Measurements from ENCODE around the gene CPNE8.

DNA sequence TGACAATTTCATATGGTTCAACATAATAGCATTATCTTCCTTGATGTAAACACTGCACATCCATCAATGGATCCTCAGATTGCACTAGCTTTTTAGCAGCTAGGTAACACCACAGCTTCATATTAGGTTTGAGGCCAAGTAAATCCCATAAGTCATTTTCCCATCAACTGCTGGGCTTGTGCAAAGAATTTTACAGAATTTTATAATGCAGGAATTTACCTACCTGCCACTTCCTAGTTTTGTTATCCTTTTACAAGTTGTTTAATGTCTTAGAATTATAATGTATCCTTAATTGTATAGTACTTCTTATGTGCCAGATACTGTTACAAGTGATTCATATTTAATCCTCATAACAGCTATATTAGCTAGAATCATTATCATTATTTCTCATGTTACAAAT lies 36.4 kb downstream of the CPNE8 start:
- TF ChIP-seq EZH2 (IDR thresholded peaks at IDR 0.05; ENCODE audit: low read length, unreplicated experiment) = no peak
- TF ChIP-seq, protein P1, sequence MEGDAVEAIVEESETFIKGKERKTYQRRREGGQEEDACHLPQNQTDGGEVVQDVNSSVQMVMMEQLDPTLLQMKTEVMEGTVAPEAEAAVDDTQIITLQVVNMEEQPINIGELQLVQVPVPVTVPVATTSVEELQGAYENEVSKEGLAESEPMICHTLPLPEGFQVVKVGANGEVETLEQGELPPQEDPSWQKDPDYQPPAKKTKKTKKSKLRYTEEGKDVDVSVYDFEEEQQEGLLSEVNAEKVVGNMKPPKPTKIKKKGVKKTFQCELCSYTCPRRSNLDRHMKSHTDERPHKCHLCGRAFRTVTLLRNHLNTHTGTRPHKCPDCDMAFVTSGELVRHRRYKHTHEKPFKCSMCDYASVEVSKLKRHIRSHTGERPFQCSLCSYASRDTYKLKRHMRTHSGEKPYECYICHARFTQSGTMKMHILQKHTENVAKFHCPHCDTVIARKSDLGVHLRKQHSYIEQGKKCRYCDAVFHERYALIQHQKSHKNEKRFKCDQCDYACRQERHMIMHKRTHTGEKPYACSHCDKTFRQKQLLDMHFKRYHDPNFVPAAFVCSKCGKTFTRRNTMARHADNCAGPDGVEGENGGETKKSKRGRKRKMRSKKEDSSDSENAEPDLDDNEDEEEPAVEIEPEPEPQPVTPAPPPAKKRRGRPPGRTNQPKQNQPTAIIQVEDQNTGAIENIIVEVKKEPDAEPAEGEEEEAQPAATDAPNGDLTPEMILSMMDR (conservative IDR thresholded peaks at IDR 0.05; ENCODE audit: low read depth, low read length) = no peak

All from PC-3 (cell line).